NCI-H524 (cell line): ENCODE data around the gene SNAPC4.
"Not testable (repeated sequence)": the region's sequence is repeated elsewhere in the genome, so short reads cannot be mapped to it uniquely, and the experiment has no call there.

Experiments
- DNase-seq, 2 experiments: peaks; one replicate each; lab custom pipeline; 2025; lab: John Stamatoyannopoulos, UW

Gene SNAPC4

GRCh38 chr9:136432591-136432990 lies 32.6 kb upstream of the SNAPC4 start:
- no peak for DNase-seq

DNA sequence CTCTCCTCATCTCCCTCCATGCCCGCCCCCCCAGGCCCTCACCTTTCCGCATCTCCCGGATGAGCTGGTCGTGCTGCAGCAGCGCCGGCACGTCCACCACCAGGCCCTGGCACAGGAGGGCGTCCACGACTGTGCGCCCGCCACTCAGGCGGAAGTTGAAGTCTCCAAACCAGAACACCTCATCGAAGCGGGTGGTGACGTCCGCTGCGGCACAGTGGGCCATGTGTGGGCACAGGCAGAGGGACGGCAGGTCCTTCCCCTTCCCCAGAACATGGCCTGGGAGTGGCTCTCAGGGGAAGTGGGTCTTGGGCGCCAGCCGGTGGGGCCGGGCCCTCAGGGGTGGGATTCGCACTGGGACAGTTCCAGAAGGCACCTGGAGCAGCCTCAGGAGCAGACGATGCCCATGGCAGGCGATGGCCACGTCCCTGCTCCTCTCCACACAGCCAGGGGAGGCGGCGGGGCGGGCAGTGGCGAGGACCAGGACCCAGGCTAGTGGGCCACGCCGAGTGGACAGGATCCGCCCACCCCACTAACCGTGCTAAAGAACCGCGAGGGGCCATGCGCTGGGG lies 31.9 kb upstream of the SNAPC4 start:
- no peak for DNase-seq

GRCh38 chr9:136430588-136431234 lies 30.7 kb upstream of the SNAPC4 start:
- DNase-seq: no peak

DNA sequence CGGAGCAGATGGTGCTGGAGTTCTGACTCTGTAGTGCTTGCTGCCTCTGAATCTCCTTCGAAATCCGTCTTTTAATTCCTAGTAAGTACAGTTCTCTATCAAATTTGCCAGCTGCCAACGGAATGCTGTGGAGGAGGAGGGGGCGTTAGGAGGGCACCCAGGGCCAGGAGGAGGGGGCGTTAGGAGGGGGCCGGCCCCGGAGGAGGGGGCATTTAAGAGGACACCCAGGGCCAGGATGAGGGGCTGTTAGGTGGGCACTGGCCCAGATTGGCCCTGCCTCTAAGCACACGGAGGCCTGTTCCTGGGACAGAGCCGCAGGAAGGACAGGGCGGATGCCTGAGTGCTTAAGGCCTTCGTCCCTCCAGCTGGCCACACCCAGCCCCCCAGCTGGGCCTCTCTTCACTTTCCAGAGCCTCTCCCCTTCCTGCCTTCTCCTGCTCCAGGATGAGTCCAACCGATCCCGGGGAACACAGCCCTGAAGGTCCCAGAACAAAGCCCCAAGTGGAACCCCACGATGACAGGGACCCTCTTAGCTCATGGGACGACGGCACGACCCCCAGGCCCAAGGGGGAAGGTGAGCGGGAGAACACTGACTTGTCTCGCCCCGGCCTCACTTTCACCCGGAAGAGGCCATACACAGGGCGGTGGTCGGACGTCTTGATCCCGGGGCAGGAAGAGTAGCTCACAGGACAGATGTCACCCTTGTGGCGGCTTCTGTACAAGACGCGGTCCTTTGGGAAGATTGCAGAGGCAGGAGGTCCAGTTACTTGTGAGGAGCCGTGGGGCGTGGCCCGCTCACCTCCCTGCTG lies 29.9 kb upstream of the SNAPC4 start:
- peak; percentile 86 to 91 for DNase-seq

DNA sequence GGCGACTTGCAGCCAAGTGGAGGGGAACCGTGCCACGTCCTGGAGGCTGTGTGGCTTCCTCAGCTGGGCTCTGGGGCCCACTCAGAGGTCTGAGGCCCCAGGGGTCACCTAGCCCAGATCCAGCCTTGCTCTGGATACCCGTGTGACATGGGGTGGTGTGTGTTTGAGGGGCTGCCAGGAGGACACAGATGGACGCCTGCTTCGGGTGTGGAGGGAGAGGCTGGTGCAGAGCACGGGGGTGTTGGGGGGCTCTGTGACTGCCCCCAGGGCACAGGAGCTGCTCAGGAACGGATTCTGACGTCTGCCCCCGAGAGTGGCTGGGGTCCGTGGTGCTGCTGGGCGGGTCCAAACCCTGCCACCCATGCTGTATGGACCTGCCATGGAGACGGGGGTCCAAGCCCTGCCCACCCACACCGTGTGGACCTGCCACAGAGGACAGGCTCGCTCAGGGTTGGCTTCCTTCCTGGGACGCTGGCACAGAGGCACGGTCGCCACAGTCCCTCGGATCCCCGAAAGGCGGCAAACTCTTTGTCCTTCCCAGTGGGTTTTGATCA lies 29.2 kb upstream of the SNAPC4 start:
- no peak for DNase-seq

- no peak for DNase-seq
Observed at GRCh38 chr9:136426787-136427186, 26.8 kb upstream of the SNAPC4 start.

GRCh38 chr9:136425367-136425766 lies 25.4 kb upstream of the SNAPC4 start:
- DNase-seq: not testable (repeated sequence)

GRCh38 chr9:136424750-136425362 lies 24.9 kb upstream of the SNAPC4 start:
- DNase-seq: no peak

GRCh38 chr9:136423432-136424146 lies 23.6 kb upstream of the SNAPC4 start:
- no peak for DNase-seq

DNA sequence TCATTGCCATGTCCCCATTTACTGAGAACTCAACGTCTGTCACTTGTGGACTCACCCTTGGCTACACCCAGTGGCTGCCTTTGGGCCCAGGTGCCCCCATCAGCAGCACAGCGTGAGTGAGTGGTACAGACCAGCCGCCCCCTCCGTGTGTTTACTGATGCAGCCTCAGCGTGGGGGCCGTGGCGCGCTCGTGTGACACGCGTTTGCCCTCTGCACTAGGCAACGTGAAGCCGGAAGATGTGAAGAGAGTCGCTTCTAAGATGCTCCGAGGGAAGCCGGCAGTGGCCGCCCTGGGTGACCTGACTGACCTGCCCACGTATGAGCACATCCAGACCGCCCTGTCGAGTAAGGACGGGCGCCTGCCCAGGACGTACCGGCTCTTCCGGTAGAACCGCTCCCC lies 22.9 kb upstream of the SNAPC4 start:
- DNase-seq: no peak

DNA sequence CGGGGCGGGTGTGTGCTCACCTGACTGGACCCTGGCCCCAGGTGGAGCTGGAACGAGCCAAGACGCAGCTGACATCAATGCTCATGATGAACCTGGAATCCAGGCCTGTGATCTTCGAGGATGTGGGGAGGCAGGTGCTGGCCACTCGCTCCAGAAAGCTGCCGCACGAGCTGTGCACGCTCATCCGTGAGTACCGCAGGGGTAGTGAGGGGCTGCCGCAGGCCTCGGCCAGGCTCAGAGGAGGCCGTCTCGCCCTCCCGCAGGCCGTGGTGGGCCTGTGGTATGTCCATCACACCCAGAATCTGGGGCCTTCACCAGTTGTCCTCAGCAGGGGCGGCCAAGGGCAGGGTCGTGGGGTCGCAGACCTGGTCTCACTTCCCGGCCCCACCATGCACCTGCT lies 21.8 kb upstream of the SNAPC4 start:
- DNase-seq: no peak

GRCh38 chr9:136419092-136419420 lies 19.1 kb upstream of the SNAPC4 start:
- DNase-seq: no peak

DNA sequence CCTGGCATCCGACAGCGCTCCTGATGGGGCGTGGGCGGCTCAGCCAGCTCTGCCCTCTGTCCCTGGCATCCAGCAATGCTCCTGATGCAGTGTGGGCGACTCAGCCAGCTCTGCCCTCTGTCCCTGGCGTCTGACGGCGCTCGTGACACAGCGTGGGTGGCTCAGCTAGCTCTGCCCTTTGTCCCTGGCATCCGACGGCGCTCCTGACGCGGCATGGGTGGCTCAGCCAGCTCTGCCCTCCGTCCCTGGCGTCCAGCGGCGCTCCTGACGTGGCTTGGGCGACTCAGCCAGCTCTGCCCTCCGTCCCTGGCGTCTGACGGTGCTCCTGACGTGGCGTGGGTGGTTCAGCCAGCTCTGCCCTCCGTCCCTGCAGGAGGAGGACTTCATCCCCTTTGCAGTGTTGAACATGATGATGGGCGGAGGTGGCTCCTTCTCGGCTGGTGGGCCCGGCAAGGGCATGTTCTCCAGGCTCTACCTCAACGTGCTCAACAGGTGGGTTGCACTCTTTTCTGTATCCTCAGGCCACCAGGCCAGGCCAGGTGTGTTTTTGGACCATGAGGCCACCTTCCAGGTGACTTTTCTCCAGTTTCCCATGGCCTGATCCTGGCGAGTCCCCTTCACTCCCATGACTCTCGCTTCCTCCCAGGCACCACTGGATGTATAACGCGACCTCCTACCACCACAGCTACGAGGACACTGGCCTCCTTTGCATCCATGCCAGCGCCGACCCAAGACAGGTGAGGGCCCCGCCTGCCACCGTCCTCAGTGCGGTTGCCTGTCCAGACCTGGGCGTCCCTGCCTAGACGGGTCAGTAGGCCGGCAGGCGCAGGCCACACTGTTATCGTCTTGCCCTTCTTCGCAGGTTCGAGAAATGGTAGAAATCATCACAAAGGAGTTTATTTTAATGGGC lies 18.5 kb upstream of the SNAPC4 start:
- DNase-seq: no peak

GRCh38 chr9:136416914-136417313 lies 16.9 kb upstream of the SNAPC4 start:
- no peak for DNase-seq

- DNase-seq: no peak
Observed at GRCh38 chr9:136416427-136416826, 16.5 kb upstream of the SNAPC4 start.

GRCh38 chr9:136412962-136413361 lies 13.0 kb upstream of the SNAPC4 start:
- DNase-seq: no peak

- DNase-seq: no peak
Observed at GRCh38 chr9:136411378-136411777, 11.4 kb upstream of the SNAPC4 start.

DNA sequence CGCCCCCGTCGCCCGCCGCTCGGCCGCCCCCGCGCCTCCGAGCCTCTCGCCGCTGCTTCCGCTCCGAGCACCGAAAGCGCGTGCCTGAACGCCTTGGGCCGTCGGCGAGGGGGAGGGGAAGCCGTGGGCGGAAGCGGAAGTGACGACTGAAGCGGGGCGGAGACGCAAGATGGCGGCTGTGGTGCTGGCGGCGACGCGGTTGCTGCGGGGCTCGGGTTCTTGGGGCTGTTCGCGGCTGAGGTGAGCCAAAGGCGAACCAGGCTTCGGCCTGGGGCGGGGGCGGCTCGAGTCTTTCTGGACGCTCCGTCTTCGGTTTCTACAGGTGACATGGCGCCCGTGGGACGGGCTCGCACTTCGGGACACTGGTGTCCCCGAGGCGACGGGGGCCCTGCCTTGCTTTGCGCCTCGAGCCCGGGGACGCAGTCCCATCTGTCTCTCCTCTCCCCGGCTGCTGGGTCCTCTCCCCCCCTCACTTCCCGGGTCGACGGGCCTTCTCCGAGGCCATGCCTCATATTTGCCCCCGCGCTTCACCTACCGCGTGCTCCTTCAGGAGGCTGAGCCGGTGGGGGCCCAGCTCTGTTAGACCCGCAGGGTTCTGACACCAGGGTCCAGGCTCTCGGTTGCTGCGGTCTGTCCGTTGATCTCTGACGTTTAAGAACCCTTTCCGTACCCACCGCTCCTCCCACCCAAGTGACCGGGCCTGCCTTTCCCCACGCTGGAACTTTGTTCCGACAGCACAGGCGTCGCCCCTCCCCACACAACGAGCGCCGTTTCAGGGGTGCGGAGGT lies 10.7 kb upstream of the SNAPC4 start, which contains the start of the genes ENTR1 and PMPCA:
Gene ENTR1, minus strand, starts transcription at position 115 of the 788 bp plus-strand sequence. CDS start 217 bp downstream, outside the sequence.
Gene PMPCA, plus strand, starts transcription at position 159 of the 788 bp plus-strand sequence. Its CDS starts 11 bp downstream, at position 170.
- DNase-seq: peak; percentile 79 to 85

DNA sequence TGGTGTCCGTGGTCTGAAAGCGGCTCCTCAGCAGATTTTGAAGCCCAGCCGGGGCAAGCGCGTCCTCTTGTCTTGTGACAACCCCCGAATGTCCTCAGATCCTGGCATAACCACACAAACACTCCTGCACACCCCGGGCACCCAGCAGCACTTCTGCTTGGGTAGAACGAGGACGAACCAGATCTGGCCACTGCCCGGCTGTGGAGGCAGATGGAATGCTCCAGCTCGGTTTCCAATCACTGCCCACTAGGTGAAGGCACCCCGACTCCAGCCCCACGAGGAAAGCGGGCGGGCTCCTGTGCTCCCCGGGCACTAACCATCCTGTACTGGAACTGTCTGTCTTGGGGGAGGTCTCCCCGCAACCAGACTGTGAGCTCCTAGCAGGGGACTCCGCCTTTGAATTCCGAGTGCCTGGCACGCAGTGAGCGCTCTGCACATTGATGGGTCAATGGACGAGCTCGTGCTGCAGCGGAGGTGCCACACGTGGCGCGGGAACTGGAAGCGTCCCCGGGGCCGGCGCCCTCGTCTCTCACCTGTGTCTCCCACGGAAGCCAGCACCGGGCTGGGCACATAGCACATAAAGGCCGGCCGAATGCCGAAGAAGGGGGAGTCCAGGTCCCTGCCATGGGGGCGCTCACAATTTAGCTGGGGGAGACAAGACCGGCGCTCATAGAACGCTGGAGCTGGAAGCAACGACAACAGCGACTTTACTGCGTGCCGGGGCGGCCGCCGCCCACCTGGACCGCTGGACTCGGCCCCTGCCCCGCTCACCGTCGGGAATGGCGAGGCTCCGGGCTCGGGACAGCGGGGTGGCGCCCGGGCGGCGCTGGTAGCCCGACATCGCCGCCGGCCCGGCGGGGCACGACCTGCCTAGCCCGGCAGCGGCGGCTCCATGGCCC lies 9.8 kb upstream of the SNAPC4 start:
- peak in 1 of 2 experiments; percentile 29 for DNase-seq
